Stimulated activated CD4-positive, alpha-beta T cell treated with anti-CD3 and anti-CD28 coated beads, Interleukin-15, amount 100 ng/mL, for 24 hours (primary cell): ENCODE results near the gene TRPC4.
"Not testable (repeated sequence)": the region's sequence is repeated elsewhere in the genome, so short reads cannot be mapped to it uniquely, and the experiment has no call there.

Experiments used
- DNase-seq: peaks from one replicate; pipeline ENCODE4 v3.0.0-alpha.2; 2020

The TRPC4 gene

DNA sequence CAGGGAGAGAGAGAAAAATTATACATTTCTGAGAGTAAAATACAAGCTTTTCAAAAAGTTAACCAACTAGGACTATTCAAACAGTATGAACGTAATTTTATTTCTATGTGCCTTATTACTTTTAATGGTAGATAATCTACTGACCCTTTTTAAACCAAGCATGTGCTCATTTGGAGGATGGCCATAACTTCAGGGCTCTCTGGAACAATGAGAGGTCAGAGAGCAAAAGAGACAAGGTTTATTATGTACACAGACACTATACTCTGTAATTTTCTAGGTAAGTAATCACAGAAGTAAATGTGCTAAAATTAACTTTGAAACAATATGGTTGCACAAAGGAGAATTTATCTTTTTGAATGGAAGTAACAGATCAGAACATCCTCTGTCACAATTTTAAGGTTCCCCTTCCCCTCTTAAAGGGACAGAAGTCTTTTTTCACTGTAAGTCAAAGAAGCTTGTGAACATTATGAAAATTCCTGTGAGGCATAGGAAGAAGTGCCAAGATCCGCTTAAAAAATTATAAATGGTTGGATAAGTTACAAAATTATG lies 272.0 kb downstream of the TRPC4 start:
- DNase-seq = no peak

DNA sequence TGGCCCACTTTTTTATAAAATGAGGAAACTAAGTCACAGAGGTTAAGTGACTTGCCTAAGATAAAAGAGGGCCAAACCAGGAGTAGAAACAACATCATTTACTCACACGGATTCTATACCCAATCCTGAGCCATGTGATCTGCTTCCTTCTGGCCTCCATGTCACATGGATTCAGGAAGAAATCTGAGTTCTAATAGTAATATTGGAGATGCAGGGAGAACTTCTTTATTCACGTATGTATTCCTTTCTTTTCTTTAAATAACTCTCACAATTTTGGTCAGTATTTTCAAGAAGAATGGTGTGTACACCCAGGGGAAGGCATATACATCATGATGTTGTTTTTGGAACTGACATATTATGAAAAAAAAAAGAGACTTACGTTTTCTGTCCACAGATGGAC lies 272.8 kb downstream of the TRPC4 start:
- DNase-seq = no peak

DNA sequence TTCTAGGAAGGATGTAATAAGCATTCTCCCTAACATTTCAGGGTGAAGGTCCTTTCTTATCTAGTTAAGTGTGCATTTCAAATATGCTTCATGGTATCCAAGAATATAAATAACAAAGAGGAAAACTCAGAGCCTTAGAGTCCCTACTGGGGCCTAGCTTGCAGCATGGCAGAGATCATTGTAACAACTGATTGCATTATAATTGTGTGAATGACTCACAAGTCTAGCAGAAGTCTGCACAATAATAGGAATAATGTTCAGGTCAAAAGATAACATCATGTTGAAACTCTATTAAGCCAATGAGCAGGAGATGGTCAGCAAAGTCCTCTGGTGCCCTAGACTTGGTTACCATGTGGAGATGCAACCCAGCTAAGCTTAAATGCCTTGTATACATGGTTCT lies 274.4 kb downstream of the TRPC4 start:
- no peak for DNase-seq

DNA sequence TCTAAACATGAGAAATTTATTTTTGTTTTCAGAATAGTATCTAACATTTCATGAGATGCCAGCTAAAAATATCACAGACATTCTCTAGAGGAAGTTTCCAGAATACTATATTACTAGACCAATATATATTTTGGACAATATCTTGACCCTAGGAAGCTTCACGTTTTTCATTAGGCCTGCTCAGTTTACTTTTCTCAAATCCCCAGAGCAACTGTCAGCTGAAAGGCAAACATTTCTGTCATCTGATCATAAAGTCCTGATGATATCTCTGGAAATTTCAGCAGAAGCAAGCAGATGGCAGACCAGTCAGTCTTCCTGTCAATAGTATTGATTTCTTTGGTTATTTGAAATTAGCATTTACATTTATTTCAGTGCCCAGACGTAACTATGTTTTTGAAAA lies 275.0 kb downstream of the TRPC4 start:
- DNase-seq = no peak

DNA sequence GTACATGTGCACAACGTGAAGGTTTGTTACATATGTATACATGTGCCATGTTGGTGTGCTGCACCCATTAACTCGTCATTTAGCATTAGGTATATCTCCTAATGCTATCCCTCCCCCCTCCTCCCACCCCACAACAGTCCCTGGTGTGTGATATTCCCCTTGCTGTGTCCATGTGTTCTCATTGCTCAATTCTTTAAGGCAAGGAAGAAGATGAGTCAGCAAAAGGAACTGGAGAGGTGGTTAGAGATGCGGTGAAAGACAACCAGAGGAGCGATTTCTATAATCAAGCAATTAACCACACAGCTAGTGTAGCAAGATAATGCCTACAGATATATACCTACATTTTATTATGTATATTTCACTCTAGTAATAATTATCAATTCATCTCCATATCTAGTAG lies 280.2 kb downstream of the TRPC4 start:
- DNase-seq = not testable (repeated sequence)

DNA sequence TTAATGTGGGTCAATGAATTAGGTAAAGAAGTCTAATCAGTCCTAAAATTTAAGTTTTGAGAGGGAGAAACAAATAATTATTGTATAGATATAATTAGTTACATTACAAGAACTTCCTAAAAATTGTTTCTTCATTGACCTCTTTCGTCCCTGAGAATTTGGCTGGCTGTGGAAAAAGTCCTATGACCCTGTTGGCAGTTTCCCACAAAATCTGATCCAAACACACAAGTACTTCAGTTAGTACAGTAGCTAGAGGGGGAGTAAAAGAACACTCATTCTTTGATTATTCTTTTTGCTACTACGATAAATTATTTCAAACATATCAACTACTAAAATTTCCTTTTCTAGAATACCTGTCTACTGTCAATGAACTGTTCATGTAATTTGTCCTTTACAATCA lies 282.3 kb downstream of the TRPC4 start:
- DNase-seq = no peak
